ENCODE data around the gene MYO5A. TPM values are rescaled to one million over a fixed set of nuclear protein-coding genes. Genes with fewer than 3 reads are reported as not detected.
"Not testable (repeated sequence)": the region's sequence is repeated elsewhere in the genome, so short reads cannot be mapped to it uniquely, and the experiment has no call there.

The MYO5A gene
- polyA plus RNA-seq, 3 donors, result 6.9 to 33.5 (median 16.6) TPM

DNA sequence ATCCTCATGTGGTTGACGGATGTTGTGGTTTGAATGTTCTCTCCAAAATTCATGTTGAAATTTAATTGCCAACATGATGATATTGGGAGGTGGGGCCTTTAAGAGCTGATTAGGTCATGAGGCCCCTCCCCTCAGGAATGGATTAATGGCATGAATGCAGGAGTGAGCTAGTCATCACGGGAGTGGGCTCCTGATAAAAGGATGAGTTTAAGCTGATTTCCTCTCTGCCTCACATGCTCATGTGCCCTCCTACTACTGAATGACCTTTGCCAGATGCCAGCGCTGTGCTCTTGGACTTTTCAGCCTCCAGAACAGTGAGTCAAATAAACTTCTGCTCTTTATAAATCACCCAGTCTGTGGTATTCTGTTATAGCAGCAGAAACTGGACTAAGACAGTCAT, 111.2 kb downstream of the MYO5A start:
- H4K20me1 ChIP-seq (ENCODE audit: insufficient read depth, low read length), result peaks cover 21% of the 10 kb centered on the region
- DNase-seq, result no peak
- no peak overlapping the region for H3K27ac ChIP-seq (ENCODE audit: low read depth in 1 of 2, low read length in 2 of 2)
- intact Hi-C loops (cut with micrococcal nuclease), result no loop called here
- no peak overlapping the region for H2AFZ ChIP-seq (ENCODE audit: insufficient read depth, low read depth, low read length, poor library complexity, severe bottlenecking)
- peaks cover 58 to 66% of the 10 kb centered on the region in 2 donors for H3K36me3 Mint-ChIP-seq
- peak overlapping the region in 1 of 7 donors; percentile 56 for H3K27ac Mint-ChIP-seq
- H3K27me3 Mint-ChIP-seq (ENCODE audit: low read depth in 3 of 3), result no peaks in the 10 kb centered on the region
- no peaks in the 10 kb centered on the region for H3K4me1 ChIP-seq (ENCODE audit: control insufficient read depth in 1 of 2, insufficient read depth in 2 of 2, low read length in 2 of 2)
- H3K79me2 ChIP-seq (ENCODE audit: insufficient read depth, low read length), result no peaks in the 10 kb centered on the region
- WGBS (ENCODE audit: insufficient coverage), result no CpG with 5 or more reads among the region's 3 CpGs
- no peaks in the 10 kb centered on the region for H3K9me3 Mint-ChIP-seq
- H3K27me3 ChIP-seq (ENCODE audit: control insufficient read depth in 2 of 2, insufficient read depth in 2 of 2, low read length in 2 of 2), result no peaks in the 10 kb centered on the region
- peaks cover 32 to 85% of the 10 kb centered on the region in 2 donors for H3K36me3 ChIP-seq (replicated peaks in 1 of 2; ENCODE audit: control insufficient read depth in 1 of 2, insufficient read depth in 2 of 2, low read length in 2 of 2)
- no peaks in the 10 kb centered on the region for H3K9me3 ChIP-seq (replicated peaks in 1 of 2; ENCODE audit: control insufficient read depth in 1 of 2, insufficient read depth in 1 of 2, low read length in 2 of 2)
- no peak overlapping the region for H3K9ac ChIP-seq (ENCODE audit: insufficient read depth, low read length, poor library complexity, severe bottlenecking)
- H3K4me3 ChIP-seq (replicated peaks in 1 of 3; ENCODE audit: low read depth in 2 of 3, low read length in 3 of 3), result no peak overlapping the region
- peaks cover 9% of the 10 kb centered on the region for H3K4me1 Mint-ChIP-seq
- no peak overlapping the region for H3K4me3 Mint-ChIP-seq
- H3K4me2 ChIP-seq (replicated peaks; ENCODE audit: extremely low read depth, low read length, poor library complexity, severe bottlenecking), result no peak overlapping the region
- TF ChIP-seq, protein P1, sequence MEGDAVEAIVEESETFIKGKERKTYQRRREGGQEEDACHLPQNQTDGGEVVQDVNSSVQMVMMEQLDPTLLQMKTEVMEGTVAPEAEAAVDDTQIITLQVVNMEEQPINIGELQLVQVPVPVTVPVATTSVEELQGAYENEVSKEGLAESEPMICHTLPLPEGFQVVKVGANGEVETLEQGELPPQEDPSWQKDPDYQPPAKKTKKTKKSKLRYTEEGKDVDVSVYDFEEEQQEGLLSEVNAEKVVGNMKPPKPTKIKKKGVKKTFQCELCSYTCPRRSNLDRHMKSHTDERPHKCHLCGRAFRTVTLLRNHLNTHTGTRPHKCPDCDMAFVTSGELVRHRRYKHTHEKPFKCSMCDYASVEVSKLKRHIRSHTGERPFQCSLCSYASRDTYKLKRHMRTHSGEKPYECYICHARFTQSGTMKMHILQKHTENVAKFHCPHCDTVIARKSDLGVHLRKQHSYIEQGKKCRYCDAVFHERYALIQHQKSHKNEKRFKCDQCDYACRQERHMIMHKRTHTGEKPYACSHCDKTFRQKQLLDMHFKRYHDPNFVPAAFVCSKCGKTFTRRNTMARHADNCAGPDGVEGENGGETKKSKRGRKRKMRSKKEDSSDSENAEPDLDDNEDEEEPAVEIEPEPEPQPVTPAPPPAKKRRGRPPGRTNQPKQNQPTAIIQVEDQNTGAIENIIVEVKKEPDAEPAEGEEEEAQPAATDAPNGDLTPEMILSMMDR (IDR thresholded peaks at IDR 0.05), result no peak

DNA sequence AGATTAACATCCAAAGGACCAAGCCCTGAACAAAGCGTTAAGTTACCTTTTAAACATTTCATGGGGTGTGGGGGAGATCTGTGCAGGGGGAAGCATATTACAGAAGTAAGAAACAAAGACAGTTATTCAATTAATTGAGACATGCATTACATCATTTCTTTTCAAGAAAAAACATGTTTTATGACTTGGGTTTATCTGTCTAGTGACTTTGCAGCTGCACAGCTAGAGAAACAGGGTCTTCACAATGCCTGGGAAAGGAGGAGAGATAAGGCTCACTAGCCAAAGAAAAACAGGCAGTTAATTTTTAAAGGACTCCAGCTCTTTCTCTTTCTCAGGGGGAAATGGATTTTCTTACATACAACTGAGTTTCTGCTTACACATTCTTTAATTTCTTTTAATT, 112.1 kb downstream of the MYO5A start:
- H3K27ac Mint-ChIP-seq; H3K27me3 Mint-ChIP-seq (ENCODE audit: low read depth in 3 of 3); intact Hi-C loops (cut with micrococcal nuclease); H3K27me3 ChIP-seq (ENCODE audit: control insufficient read depth in 2 of 2, insufficient read depth in 2 of 2, low read length in 2 of 2); H3K27ac ChIP-seq (ENCODE audit: low read depth in 1 of 2, low read length in 2 of 2); H3K79me2 ChIP-seq (ENCODE audit: insufficient read depth, low read length); DNase-seq; H3K9ac ChIP-seq (ENCODE audit: insufficient read depth, low read length, poor library complexity, severe bottlenecking); H3K4me2 ChIP-seq (replicated peaks; ENCODE audit: extremely low read depth, low read length, poor library complexity, severe bottlenecking); H2AFZ ChIP-seq (ENCODE audit: insufficient read depth, low read depth, low read length, poor library complexity, severe bottlenecking); H3K4me3 Mint-ChIP-seq; H3K9me3 ChIP-seq (replicated peaks in 1 of 2; ENCODE audit: control insufficient read depth in 1 of 2, insufficient read depth in 1 of 2, low read length in 2 of 2); H3K4me1 ChIP-seq (ENCODE audit: control insufficient read depth in 1 of 2, insufficient read depth in 2 of 2, low read length in 2 of 2); H3K9me3 Mint-ChIP-seq; H3K4me3 ChIP-seq (replicated peaks in 1 of 3; ENCODE audit: low read depth in 2 of 3, low read length in 3 of 3); H3K4me1 Mint-ChIP-seq: not testable (repeated sequence)
- Histone ChIP-seq H3K36me3 (replicated peaks in 1 of 2; ENCODE audit: control insufficient read depth in 1 of 2, insufficient read depth in 2 of 2, low read length in 2 of 2) (peaks cover 33 to 83% of the 10 kb centered on the region in 2 donors), H4K20me1 (ENCODE audit: insufficient read depth, low read length) (peaks cover 21% of the 10 kb centered on the region)
- H3K36me3 Mint-ChIP-seq, result peaks cover 56 to 65% of the 10 kb centered on the region in 2 donors
- WGBS (ENCODE audit: insufficient coverage), result no CpG with 5 or more reads among the region's 1 CpG
